HCT116 (cell line): ENCODE results near the gene CDH4. TPM values are rescaled to one million over a fixed set of nuclear protein-coding genes. Genes with fewer than 3 reads are reported as not detected.

Experiments used
- ATAC-seq: fragments of 200-7000 bp; cut with Tn5 transposase; 2 replicates; pipeline ENCODE4 v1.9.1; 2020; ENCODE audit warnings: mild to moderate bottlenecking, moderate library complexity
- BruUV-seq: library from RNA; stranded (reverse); fragments of 400-500 nt; replicated peaks from 2 replicates; lab custom pipeline; 2021; lab: Mats Ljungman, UMichigan
- CTCF ChIA-PET: fragments of 300-600 bp; sonication (Branson Sonifier 250); formaldehyde crosslinking; loops from one replicate; lab custom pipeline; 2021; ENCODE audit warnings: antibody characterized with exemption; lab: Charles Lee
- POLR2A ChIA-PET: fragments of 300-600, 350-600 bp; sonication (Branson Sonifier 250); formaldehyde crosslinking; loops from one replicate; lab custom pipeline; 2021; ENCODE audit warnings: antibody characterized with exemption; lab: Charles Lee
- RAD21 ChIA-PET, 2 experiments: fragments of 300-600 bp; sonication (Branson Sonifier 250); formaldehyde crosslinking; loops; one replicate each; lab custom pipeline; 2023; ENCODE audit warnings: low total read pairs in 2 of 2; ENCODE audit not compliant: uncharacterized antibody in 2 of 2, unreplicated experiment in 2 of 2, low non-redundant PET in 1 of 2; lab: Charles Lee
- DNase-seq: peaks from one replicate; pipeline ENCODE4 v3.0.0-alpha.2; 2010; ENCODE audit warnings: low read depth, low spot score
- H2AFZ ChIP-seq: fragments of 200-600 bp; shearing (Covaris generic), sonication (generic); 2 replicates; pipeline ENCODE4 v1.6.1; 2017; ENCODE audit warnings: low read depth, mixed run types, mixed read lengths, antibody characterized with exemption, low read length; ENCODE audit not compliant: poor library complexity, severe bottlenecking
- H3K27ac ChIP-seq: 2 replicates; pipeline ENCODE4 v1.5.1; 2012; ENCODE audit warnings: low read depth, low read length
- H3K27me3 ChIP-seq: fragments of 200-600 bp; sonication (generic); 2 replicates; pipeline ENCODE4 v1.6.1; 2016; ENCODE audit warnings: mixed run types, low read length, mixed read lengths; ENCODE audit not compliant: insufficient read depth
- H3K36me3 ChIP-seq, 2 experiments: fragments of 200-500 bp in 1 of 2; fragments of 200-600 bp in 1 of 2; sonication (Bioruptor generic) in 1 of 2; sonication (generic) in 1 of 2; 2 replicates each; pipeline versions ENCODE4 v1.5.1 to v1.6.1; 2014 to 2016; ENCODE audit warnings: low read length in 2 of 2, inconsistent platforms in 1 of 2, mixed read lengths in 1 of 2, mixed run types in 1 of 2; ENCODE audit not compliant: insufficient read depth in 2 of 2, control insufficient read depth in 1 of 2
- H3K4me1 ChIP-seq, 2 experiments: fragments of 200-600 bp in 1 of 2; sonication (generic) in 1 of 2; 2 replicates each; pipeline versions ENCODE4 v1.5.1 to v1.6.1; 2012 to 2017; ENCODE audit warnings: low read length in 2 of 2, inconsistent platforms in 1 of 2, mild to moderate bottlenecking in 1 of 2, mixed read lengths in 1 of 2, mixed run types in 1 of 2, moderate library complexity in 1 of 2; ENCODE audit not compliant: insufficient read depth in 2 of 2, control insufficient read depth in 1 of 2
- H3K4me2 ChIP-seq: fragments of 200-600 bp; sonication (generic); 2 replicates; pipeline ENCODE4 v1.6.1; 2017; ENCODE audit warnings: mixed run types, low read length, mixed read lengths
- H3K4me3 ChIP-seq, 2 experiments: fragments of 200-600 bp in 1 of 2; sonication (generic) in 1 of 2; replicated peaks in 1 of 2; 2 replicates each; pipeline ENCODE4 v1.5.1; 2011 to 2016; ENCODE audit warnings: low read length in 2 of 2, control low read depth in 1 of 2, low read depth in 1 of 2, mild to moderate bottlenecking in 1 of 2, mixed read lengths in 1 of 2, mixed run types in 1 of 2
- H3K79me2 ChIP-seq: fragments of 200-600 bp; sonication (generic); 2 replicates; pipeline ENCODE4 v1.6.1; 2017; ENCODE audit warnings: mild to moderate bottlenecking, mixed run types, low read length, moderate library complexity, mixed read lengths; ENCODE audit not compliant: insufficient read depth
- H3K9ac ChIP-seq: fragments of 200-600 bp; sonication (generic); 2 replicates; pipeline ENCODE4 v1.6.1; 2016; ENCODE audit warnings: low read length, mixed read lengths
- H3K9me2 ChIP-seq: fragments of 200-600 bp; sonication (generic), shearing (Covaris generic); 2 replicates; pipeline ENCODE4 v1.6.1; 2017; ENCODE audit warnings: mixed run types, mild to moderate bottlenecking, moderate library complexity; ENCODE audit not compliant: insufficient read depth
- H3K9me3 ChIP-seq, 2 experiments: fragments of 200-500 bp in 1 of 2; fragments of 200-600 bp in 1 of 2; sonication (Bioruptor generic) in 1 of 2; sonication (generic) in 1 of 2; 2 replicates each; pipeline ENCODE4 v1.6.1; 2014 to 2017; ENCODE audit warnings: low read length in 2 of 2, mixed read lengths in 2 of 2, inconsistent platforms in 1 of 2, low read depth in 1 of 2, mild to moderate bottlenecking in 1 of 2, mixed run types in 1 of 2, moderate library complexity in 1 of 2; ENCODE audit not compliant: control insufficient read depth in 1 of 2, insufficient read depth in 1 of 2
- H4K20me1 ChIP-seq: fragments of 200-600 bp; sonication (generic), shearing (Covaris generic); 2 replicates; pipeline ENCODE4 v1.6.1; 2017; ENCODE audit warnings: mixed run types, mild to moderate bottlenecking, moderate library complexity; ENCODE audit not compliant: insufficient read depth
- ATF3 ChIP-seq: IDR thresholded peaks from 2 replicates; pipeline ENCODE4 v1.6.1; 2012
- CBX3 ChIP-seq: IDR thresholded peaks from 2 replicates; pipeline ENCODE4 v1.6.1; 2012; ENCODE audit warnings: low read depth
- CEBPB ChIP-seq: IDR thresholded peaks from 2 replicates; pipeline ENCODE4 v1.6.1; 2012; ENCODE audit warnings: low read depth
- CTCF ChIP-seq, 3 experiments: fragments of 200-600 bp in 1 of 3; sonication (generic) in 1 of 3; IDR thresholded peaks in 2 of 3; conservative IDR thresholded peaks in 1 of 3; 2 replicates each; pipeline ENCODE4 v1.5.1; 2012 to 2017; ENCODE audit warnings: low read depth in 2 of 3, low read length in 2 of 3, antibody characterized with exemption in 1 of 3, borderline replicate concordance in 1 of 3, control low read depth in 1 of 3, mild to moderate bottlenecking in 1 of 3, mixed read lengths in 1 of 3, mixed run types in 1 of 3, moderate library complexity in 1 of 3; ENCODE audit not compliant: insufficient read depth in 1 of 3
- ELF1 ChIP-seq: IDR thresholded peaks from 2 replicates; pipeline ENCODE4 v1.6.1; 2012; ENCODE audit warnings: low read depth, borderline replicate concordance
- POLR2A ChIP-seq: IDR thresholded peaks from 2 replicates; pipeline ENCODE4 v1.7.0; 2011; ENCODE audit warnings: borderline replicate concordance; ENCODE audit not compliant: insufficient read depth, insufficient read length; ENCODE audit errors: extremely low read depth
- SIN3A ChIP-seq: IDR thresholded peaks from 2 replicates; pipeline ENCODE4 v1.6.1; 2012; ENCODE audit warnings: low read depth
- YY1 ChIP-seq: IDR thresholded peaks from 2 replicates; pipeline ENCODE4 v1.6.1; 2011; ENCODE audit warnings: low read length, low read depth, moderate library complexity, mild to moderate bottlenecking; ENCODE audit not compliant: insufficient replicate concordance; ENCODE audit errors: extremely low read depth
- ZBTB33 ChIP-seq: IDR thresholded peaks from 2 replicates; pipeline ENCODE4 v1.6.1; 2011; ENCODE audit warnings: mild to moderate bottlenecking, low read length, moderate library complexity; ENCODE audit not compliant: insufficient replicate concordance; ENCODE audit errors: extremely low read depth
- intact Hi-C: fragments of 100-400 bp; cut with micrococcal nuclease; formaldehyde crosslinking; loops from 2 replicates; pipeline ENCODE4 v1.10.0; 2022
- total RNA-seq: library from RNA; stranded (reverse); gene quantifications from one replicate; pipeline ENCODE4 v1.2.1, GENCODE V29; 2021; ENCODE audit not compliant: unreplicated experiment

Gene CDH4
- total RNA-seq, 1 experiment from 2014 or later = not detected

- H4K20me1 ChIP-seq = no peaks in the 10 kb centered on the region
- no peak overlapping the region for H2AFZ ChIP-seq
- TF ChIP-seq ELF1 (no peak), SIN3A (no peak), ATF3 (no peak), CBX3 (no peak), POLR2A (no peak), ZBTB33 (no peak), YY1 (no peak), CEBPB (no peak), CTCF (IDR thresholded peaks at IDR 0.05 in 2 of 3, conservative IDR thresholded peaks at IDR 0.05 in 1 of 3; ENCODE audit: borderline replicate concordance in 1 of 3, insufficient read depth in 1 of 3, low read depth in 2 of 3, low read length in 2 of 3) (no peak)
- H3K4me3 ChIP-seq = no peak overlapping the region
- no peak overlapping the region for H3K4me2 ChIP-seq
- no peaks in the 10 kb centered on the region for H3K27me3 ChIP-seq
- H3K9me2 ChIP-seq = no peaks in the 10 kb centered on the region
- CTCF ChIA-PET = no interaction called here
- no peak for ATAC-seq
- no peaks in the 10 kb centered on the region for H3K4me1 ChIP-seq
- H3K36me3 ChIP-seq = no peaks in the 10 kb centered on the region
- RAD21 ChIA-PET = no interaction called here
- intact Hi-C loops = no loop called here
- H3K9ac ChIP-seq = no peak overlapping the region
- no TSS peak for BruUV-seq
- no peak overlapping the region for H3K27ac ChIP-seq
- DNase-seq = no peak
- POLR2A ChIA-PET = no interaction called here
- no peaks in the 10 kb centered on the region for H3K79me2 ChIP-seq
- H3K9me3 ChIP-seq = peaks cover 0 to 40% of the 10 kb centered on the region in 2 experiments; a peak in 2 of 4 replicates
Observed at GRCh38 chr20:61372137-61373054, 120.3 kb downstream of the CDH4 start.
